ENCODE data around the gene PKD1L1. TPM values are rescaled to one million over a fixed set of nuclear protein-coding genes. Genes with fewer than 3 reads are reported as not detected.

Gene PKD1L1
- total RNA-seq, 4 donors from 2014 or later: 0.44 to 8.4 (median 0.82) TPM

DNA sequence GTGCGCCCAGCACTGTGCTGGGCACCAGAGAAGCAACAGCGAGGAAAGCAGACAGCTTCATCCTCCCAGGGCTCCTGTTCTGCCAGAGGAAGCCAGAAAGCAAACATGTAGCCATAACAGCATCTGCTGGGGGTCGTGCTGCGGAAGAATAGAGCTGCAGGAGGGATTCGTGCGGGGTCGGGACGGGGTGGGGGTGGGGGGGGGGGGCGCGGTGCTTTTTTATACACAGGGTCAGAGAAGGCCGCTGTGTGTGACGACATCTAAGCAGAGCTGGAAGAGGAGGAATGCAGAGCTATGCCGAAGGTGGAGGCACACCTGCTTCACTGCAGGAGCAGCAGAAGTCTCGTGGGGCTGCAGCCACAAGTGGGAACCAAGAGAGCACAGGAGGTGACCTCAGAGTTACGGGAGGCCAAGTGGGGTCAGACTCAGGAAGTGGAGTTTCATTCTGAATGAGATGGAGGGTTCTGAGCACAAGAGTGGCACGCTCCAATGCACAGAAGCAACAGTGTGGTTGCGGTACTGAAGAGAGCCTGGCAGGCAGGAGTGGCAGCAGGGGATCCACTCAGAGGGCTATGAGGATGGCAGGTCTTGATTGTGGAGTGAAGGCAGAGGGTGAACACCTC lies 11.1 kb downstream of the PKD1L1 start:
- Histone ChIP-seq H3K36me3 (peaks cover 0 to 3% (median 0%) of the 10 kb centered on the region in 3 donors), H3K4me1 (peaks cover 0 to 18% (median 2%) of the 10 kb centered on the region in 4 donors), H3K9me3 (no peaks in the 10 kb centered on the region), H3K4me3 (no peak overlapping the region), H3K27me3 (no peaks in the 10 kb centered on the region), H3K27ac (no peak overlapping the region)
- no peak for DNase-seq (ENCODE audit: low spot score in 2 of 2)
- TF ChIP-seq, protein P1, sequence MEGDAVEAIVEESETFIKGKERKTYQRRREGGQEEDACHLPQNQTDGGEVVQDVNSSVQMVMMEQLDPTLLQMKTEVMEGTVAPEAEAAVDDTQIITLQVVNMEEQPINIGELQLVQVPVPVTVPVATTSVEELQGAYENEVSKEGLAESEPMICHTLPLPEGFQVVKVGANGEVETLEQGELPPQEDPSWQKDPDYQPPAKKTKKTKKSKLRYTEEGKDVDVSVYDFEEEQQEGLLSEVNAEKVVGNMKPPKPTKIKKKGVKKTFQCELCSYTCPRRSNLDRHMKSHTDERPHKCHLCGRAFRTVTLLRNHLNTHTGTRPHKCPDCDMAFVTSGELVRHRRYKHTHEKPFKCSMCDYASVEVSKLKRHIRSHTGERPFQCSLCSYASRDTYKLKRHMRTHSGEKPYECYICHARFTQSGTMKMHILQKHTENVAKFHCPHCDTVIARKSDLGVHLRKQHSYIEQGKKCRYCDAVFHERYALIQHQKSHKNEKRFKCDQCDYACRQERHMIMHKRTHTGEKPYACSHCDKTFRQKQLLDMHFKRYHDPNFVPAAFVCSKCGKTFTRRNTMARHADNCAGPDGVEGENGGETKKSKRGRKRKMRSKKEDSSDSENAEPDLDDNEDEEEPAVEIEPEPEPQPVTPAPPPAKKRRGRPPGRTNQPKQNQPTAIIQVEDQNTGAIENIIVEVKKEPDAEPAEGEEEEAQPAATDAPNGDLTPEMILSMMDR (IDR thresholded peaks at IDR 0.05): no peak
- TF ChIP-seq EP300 (IDR thresholded peaks at IDR 0.05): no peak
- 68 to 70% methylated on average over 16 to 17 of the region's 17 CpGs for WGBS, 2 donors

DNA sequence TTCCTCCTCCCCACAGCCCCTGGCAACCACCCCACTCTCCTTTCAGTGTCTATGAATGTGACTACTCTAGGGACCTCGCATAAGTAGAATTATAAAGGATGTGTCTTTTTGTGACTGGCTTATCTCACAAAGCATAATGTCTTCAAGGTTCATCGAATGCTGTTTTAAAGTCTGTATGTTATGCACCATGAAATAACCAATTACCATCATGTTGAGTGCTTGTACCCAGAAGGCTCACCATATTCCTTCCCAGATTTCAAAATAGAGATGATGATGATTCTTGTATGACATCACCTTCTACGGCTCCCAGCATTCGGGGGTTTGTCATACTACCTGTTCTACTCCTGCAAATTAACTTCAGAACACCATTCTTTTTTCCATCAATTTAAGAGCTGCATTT lies 11.9 kb downstream of the PKD1L1 start:
- peaks cover 0 to 13% (median 2%) of the 10 kb centered on the region in 4 donors for H3K4me1 ChIP-seq
- TF ChIP-seq, protein P1 (IDR thresholded peaks at IDR 0.05): no peak
- no peak for TF ChIP-seq POLR2A (IDR thresholded peaks at IDR 0.05)
- TF ChIP-seq EP300 (IDR thresholded peaks at IDR 0.05): no peak
- no peak overlapping the region for H3K4me3 ChIP-seq
- no peaks in the 10 kb centered on the region for H3K27me3 ChIP-seq
- DNase-seq (ENCODE audit: low spot score in 2 of 2): no peak
- peaks cover 0 to 3% (median 0%) of the 10 kb centered on the region in 3 donors for H3K36me3 ChIP-seq
- H3K9me3 ChIP-seq: no peaks in the 10 kb centered on the region
- WGBS, 2 donors: 91 to 92% methylated on average over 4 of the region's 4 CpGs
- no peak overlapping the region for H3K27ac ChIP-seq

- Histone ChIP-seq H3K4me3 (no peak overlapping the region), H3K27ac (no peak overlapping the region), H3K4me1 (peaks cover 0 to 5% (median 0%) of the 10 kb centered on the region in 4 donors), H3K27me3 (no peaks in the 10 kb centered on the region), H3K36me3 (peaks cover 0 to 3% (median 0%) of the 10 kb centered on the region in 3 donors), H3K9me3 (no peaks in the 10 kb centered on the region)
- whole genome bisulfite sequencing, 2 donors: 94% methylated on average over 10 of the region's 10 CpGs
- TF ChIP-seq, protein P1 (IDR thresholded peaks at IDR 0.05): no peak
- TF ChIP-seq POLR2A (IDR thresholded peaks at IDR 0.05) (no peak), EP300 (IDR thresholded peaks at IDR 0.05) (no peak)
- no peak for DNase-seq (ENCODE audit: low spot score in 2 of 2)
Measured at GRCh38 chr7:47935336-47935735, 12.9 kb downstream of the PKD1L1 start.

- no peak for DNase-seq (ENCODE audit: low spot score in 2 of 2)
- Histone ChIP-seq H3K9me3 (no peaks in the 10 kb centered on the region), H3K4me1 (peaks cover 0 to 4% (median 0%) of the 10 kb centered on the region in 4 donors), H3K27me3 (no peaks in the 10 kb centered on the region), H3K36me3 (peaks cover 0 to 3% (median 0%) of the 10 kb centered on the region in 3 donors), H3K27ac (no peak overlapping the region), H3K4me3 (no peak overlapping the region)
- TF ChIP-seq EP300 (IDR thresholded peaks at IDR 0.05) (no peak), POLR2A (IDR thresholded peaks at IDR 0.05) (no peak)
- TF ChIP-seq, protein P1 (IDR thresholded peaks at IDR 0.05): no peak
- 70 to 81% methylated on average over 6 of the region's 6 CpGs for WGBS, 2 donors
Measured at GRCh38 chr7:47934831-47935230, 13.4 kb downstream of the PKD1L1 start.

GRCh38 chr7:47933215-47933614 lies 15.1 kb downstream of the PKD1L1 start:
- Histone ChIP-seq H3K4me3 (no peak overlapping the region), H3K27ac (no peak overlapping the region), H3K36me3 (peaks cover 0 to 4% (median 0%) of the 10 kb centered on the region in 3 donors), H3K27me3 (no peaks in the 10 kb centered on the region), H3K4me1 (no peaks in the 10 kb centered on the region), H3K9me3 (no peaks in the 10 kb centered on the region)
- DNase-seq (ENCODE audit: low spot score in 2 of 2): no peak
- 73 to 86% methylated on average over 8 of the region's 8 CpGs for WGBS, 2 donors
- TF ChIP-seq, protein P1 (IDR thresholded peaks at IDR 0.05): no peak
